K562 (cell line): Measurements from ENCODE around the gene VWA7. TPM values are rescaled to one million over a fixed set of nuclear protein-coding genes. Genes with fewer than 3 reads are reported as not detected.

Source experiments
- CHD2 ChIP-seq: IDR thresholded peaks from 2 replicates; pipeline ENCODE4 v1.6.1; 2011; ENCODE audit warnings: low read depth, low read length
- KLF10 ChIP-seq: fragments of 250-450 bp; sonication (Bioruptor Pico); IDR thresholded peaks from 2 replicates; pipeline ENCODE4 v1.6.1; 2021; ENCODE audit warnings: matching md5 sums
- NBN ChIP-seq: fragments of 450-650 bp; IDR thresholded peaks from 2 replicates; pipeline ENCODE4 v1.6.1; 2016; ENCODE audit warnings: low read depth, mild to moderate bottlenecking
- NFIC ChIP-seq: fragments of 450-650 bp; IDR thresholded peaks from 2 replicates; pipeline ENCODE4 v1.6.1; 2017; ENCODE audit warnings: mild to moderate bottlenecking, inconsistent platforms
- PHB ChIP-seq: fragments of 250-450 bp; sonication (Bioruptor Pico); IDR thresholded peaks from 2 replicates; pipeline ENCODE4 v1.5.0; 2021
- SMARCB1 ChIP-seq: IDR thresholded peaks from 2 replicates; pipeline ENCODE4 v1.6.1; 2011; ENCODE audit warnings: improper control_type of control experiment, low read depth; ENCODE audit not compliant: insufficient read length
- ZNF274 ChIP-seq: IDR thresholded peaks from 2 replicates; pipeline ENCODE4 v1.6.1; 2011; ENCODE audit warnings: low read depth, mild to moderate bottlenecking, low read length, moderate library complexity, borderline replicate concordance
- polyA plus RNA-seq, 8 experiments: library from polyadenylated mRNA; depleted of rRNA in 4 of 8; stranded (reverse) in 5 of 8; unstranded in 3 of 8; fragments of >200 nt; fragmentation: Nextera tagmentation in 2 of 8; fragmentation: Illumina TruSeq in 1 of 8; extraction: Ambion mirVana in 2 of 8; extraction: Trizol in 1 of 8; gene quantifications; 2 replicates each; pipeline versions ENCODE4 v1.2.1 to v1.2.3, GENCODE V29; 2011 to 2014; ENCODE audit warnings: inconsistent platforms in 1 of 8, missing spikeins in 1 of 8
- total RNA-seq, 7 experiments: library from RNA; depleted of rRNA in 6 of 7; stranded (reverse); fragments of >200 nt in 6 of 7; fragmentation: Illumina TruSeq in 2 of 7; extraction: Trizol in 2 of 7; gene quantifications; 2 replicates each; pipeline versions ENCODE4 v1.2.1 to v1.2.3, GENCODE V29; 2011 to 2021; ENCODE audit warnings: low replicate concordance in 1 of 7
- TF ChIP-seq, protein P1 (sequence below), 2 experiments: fragments of 150-350 bp in 1 of 2; IDR thresholded peaks; 2 replicates each; pipeline ENCODE4 v1.6.1; 2012 to 2016; ENCODE audit warnings: low read depth in 2 of 2, low read length in 2 of 2, mild to moderate bottlenecking in 1 of 2, moderate library complexity in 1 of 2
- TF ChIP-seq, protein P2 (sequence below): fragments of 250-450 bp; sonication (Bioruptor Pico); IDR thresholded peaks from 2 replicates; pipeline ENCODE4 v1.8.0; 2022; ENCODE audit warnings: moderate library complexity, mild to moderate bottlenecking, inconsistent platforms
- TF ChIP-seq, protein P3 (sequence below): fragments of 450-650 bp; IDR thresholded peaks from 2 replicates; pipeline ENCODE4 v1.6.1; 2017; ENCODE audit warnings: antibody characterized with exemption, mild to moderate bottlenecking
- TF ChIP-seq, protein P4 (sequence below): fragments of 150-350 bp; IDR thresholded peaks from 2 replicates; pipeline ENCODE4 v1.6.1; 2014; ENCODE audit warnings: low read depth, mild to moderate bottlenecking, low read length, borderline replicate concordance
- TF ChIP-seq, protein P5 (sequence below): fragments of 200-400 bp; formaldehyde crosslinking; IDR thresholded peaks from 2 replicates; pipeline ENCODE4 v1.6.1; 2017; ENCODE audit warnings: mild to moderate bottlenecking, low read depth, low read length, moderate library complexity

VWA7 gene
- total and polyA plus RNA-seq, 9 of the 15 experiments (the other 6 are each of a cell fraction or from before 2014, with no cell fraction given) = 0.18 to 2.9 (median 0.95) TPM

DNA sequence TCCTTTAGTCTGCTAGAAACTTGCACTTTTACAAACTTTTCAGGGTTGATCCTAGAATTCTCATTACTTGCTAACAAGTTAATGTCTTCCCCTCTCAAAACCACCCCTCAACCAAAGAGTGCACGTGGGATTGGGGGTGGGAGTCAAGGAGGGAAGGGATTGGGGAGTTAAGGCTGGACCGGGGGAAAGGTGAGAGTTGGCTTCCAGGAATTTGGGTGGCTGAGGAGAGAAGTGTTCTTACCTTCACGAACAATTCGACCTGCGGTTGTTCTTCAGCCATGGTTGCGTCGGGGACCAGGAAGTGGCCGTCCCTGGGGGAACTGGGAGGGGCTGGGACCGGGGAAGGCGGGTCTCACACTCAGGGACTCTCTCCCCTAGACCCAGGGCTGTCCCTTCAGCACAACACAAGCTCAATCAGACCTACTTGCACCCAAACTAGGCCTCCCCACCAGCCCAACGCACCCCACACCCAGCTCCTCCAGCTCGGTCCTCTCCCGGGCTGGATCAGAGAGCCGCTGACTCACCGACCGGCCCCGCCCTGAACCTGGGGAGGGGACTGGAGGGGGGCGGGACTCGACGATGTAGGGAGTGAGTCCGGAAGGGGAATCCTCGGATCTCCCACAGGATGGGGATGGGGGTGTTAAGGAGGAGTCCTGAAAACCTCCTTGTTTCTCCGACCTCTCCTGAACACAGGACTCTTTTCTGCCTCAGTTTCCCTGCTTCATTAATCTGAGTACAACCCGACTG lies 40.9 kb downstream of the VWA7 start, which contains the start of gene CLIC1 (continued):
- TF ChIP-seq, protein P1, sequence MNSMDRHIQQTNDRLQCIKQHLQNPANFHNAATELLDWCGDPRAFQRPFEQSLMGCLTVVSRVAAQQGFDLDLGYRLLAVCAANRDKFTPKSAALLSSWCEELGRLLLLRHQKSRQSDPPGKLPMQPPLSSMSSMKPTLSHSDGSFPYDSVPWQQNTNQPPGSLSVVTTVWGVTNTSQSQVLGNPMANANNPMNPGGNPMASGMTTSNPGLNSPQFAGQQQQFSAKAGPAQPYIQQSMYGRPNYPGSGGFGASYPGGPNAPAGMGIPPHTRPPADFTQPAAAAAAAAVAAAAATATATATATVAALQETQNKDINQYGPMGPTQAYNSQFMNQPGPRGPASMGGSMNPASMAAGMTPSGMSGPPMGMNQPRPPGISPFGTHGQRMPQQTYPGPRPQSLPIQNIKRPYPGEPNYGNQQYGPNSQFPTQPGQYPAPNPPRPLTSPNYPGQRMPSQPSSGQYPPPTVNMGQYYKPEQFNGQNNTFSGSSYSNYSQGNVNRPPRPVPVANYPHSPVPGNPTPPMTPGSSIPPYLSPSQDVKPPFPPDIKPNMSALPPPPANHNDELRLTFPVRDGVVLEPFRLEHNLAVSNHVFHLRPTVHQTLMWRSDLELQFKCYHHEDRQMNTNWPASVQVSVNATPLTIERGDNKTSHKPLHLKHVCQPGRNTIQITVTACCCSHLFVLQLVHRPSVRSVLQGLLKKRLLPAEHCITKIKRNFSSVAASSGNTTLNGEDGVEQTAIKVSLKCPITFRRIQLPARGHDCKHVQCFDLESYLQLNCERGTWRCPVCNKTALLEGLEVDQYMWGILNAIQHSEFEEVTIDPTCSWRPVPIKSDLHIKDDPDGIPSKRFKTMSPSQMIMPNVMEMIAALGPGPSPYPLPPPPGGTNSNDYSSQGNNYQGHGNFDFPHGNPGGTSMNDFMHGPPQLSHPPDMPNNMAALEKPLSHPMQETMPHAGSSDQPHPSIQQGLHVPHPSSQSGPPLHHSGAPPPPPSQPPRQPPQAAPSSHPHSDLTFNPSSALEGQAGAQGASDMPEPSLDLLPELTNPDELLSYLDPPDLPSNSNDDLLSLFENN (IDR thresholded peaks at IDR 0.05; ENCODE audit: low read depth in 2 of 2, low read length in 2 of 2) = peak in 1 of 2 experiments; percentile 80; a peak in 2 of 4 replicates
- TF ChIP-seq SMARCB1 = no peak
- TF ChIP-seq, protein P2, sequence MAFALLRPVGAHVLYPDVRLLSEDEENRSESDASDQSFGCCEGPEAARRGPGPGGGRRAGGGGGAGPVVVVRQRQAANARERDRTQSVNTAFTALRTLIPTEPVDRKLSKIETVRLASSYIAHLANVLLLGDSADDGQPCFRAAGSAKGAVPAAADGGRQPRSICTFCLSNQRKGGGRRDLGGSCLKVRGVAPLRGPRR (CRISPR knock-in tag) = no peak
- 0 out of 2 replicates have a peak, but pooled peaks have one; percentile 25 for TF ChIP-seq CHD2
- TF ChIP-seq PHB (CRISPR knock-in tag) = peak; percentile 95; the same call in 1 of the 2 replicates
- TF ChIP-seq, protein P3, sequence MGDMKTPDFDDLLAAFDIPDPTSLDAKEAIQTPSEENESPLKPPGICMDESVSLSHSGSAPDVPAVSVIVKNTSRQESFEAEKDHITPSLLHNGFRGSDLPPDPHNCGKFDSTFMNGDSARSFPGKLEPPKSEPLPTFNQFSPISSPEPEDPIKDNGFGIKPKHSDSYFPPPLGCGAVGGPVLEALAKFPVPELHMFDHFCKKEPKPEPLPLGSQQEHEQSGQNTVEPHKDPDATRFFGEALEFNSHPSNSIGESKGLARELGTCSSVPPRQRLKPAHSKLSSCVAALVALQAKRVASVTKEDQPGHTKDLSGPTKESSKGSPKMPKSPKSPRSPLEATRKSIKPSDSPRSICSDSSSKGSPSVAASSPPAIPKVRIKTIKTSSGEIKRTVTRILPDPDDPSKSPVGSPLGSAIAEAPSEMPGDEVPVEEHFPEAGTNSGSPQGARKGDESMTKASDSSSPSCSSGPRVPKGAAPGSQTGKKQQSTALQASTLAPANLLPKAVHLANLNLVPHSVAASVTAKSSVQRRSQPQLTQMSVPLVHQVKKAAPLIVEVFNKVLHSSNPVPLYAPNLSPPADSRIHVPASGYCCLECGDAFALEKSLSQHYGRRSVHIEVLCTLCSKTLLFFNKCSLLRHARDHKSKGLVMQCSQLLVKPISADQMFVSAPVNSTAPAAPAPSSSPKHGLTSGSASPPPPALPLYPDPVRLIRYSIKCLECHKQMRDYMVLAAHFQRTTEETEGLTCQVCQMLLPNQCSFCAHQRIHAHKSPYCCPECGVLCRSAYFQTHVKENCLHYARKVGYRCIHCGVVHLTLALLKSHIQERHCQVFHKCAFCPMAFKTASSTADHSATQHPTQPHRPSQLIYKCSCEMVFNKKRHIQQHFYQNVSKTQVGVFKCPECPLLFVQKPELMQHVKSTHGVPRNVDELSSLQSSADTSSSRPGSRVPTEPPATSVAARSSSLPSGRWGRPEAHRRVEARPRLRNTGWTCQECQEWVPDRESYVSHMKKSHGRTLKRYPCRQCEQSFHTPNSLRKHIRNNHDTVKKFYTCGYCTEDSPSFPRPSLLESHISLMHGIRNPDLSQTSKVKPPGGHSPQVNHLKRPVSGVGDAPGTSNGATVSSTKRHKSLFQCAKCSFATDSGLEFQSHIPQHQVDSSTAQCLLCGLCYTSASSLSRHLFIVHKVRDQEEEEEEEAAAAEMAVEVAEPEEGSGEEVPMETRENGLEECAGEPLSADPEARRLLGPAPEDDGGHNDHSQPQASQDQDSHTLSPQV = no peak
- TF ChIP-seq, protein P4, sequence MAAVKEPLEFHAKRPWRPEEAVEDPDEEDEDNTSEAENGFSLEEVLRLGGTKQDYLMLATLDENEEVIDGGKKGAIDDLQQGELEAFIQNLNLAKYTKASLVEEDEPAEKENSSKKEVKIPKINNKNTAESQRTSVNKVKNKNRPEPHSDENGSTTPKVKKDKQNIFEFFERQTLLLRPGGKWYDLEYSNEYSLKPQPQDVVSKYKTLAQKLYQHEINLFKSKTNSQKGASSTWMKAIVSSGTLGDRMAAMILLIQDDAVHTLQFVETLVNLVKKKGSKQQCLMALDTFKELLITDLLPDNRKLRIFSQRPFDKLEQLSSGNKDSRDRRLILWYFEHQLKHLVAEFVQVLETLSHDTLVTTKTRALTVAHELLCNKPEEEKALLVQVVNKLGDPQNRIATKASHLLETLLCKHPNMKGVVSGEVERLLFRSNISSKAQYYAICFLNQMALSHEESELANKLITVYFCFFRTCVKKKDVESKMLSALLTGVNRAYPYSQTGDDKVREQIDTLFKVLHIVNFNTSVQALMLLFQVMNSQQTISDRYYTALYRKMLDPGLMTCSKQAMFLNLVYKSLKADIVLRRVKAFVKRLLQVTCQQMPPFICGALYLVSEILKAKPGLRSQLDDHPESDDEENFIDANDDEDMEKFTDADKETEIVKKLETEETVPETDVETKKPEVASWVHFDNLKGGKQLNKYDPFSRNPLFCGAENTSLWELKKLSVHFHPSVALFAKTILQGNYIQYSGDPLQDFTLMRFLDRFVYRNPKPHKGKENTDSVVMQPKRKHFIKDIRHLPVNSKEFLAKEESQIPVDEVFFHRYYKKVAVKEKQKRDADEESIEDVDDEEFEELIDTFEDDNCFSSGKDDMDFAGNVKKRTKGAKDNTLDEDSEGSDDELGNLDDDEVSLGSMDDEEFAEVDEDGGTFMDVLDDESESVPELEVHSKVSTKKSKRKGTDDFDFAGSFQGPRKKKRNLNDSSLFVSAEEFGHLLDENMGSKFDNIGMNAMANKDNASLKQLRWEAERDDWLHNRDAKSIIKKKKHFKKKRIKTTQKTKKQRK = no peak
- no peak for TF ChIP-seq NBN
- 0 out of 2 replicates have a peak, but pooled peaks have one; percentile 62 for TF ChIP-seq KLF10
- TF ChIP-seq, protein P5, sequence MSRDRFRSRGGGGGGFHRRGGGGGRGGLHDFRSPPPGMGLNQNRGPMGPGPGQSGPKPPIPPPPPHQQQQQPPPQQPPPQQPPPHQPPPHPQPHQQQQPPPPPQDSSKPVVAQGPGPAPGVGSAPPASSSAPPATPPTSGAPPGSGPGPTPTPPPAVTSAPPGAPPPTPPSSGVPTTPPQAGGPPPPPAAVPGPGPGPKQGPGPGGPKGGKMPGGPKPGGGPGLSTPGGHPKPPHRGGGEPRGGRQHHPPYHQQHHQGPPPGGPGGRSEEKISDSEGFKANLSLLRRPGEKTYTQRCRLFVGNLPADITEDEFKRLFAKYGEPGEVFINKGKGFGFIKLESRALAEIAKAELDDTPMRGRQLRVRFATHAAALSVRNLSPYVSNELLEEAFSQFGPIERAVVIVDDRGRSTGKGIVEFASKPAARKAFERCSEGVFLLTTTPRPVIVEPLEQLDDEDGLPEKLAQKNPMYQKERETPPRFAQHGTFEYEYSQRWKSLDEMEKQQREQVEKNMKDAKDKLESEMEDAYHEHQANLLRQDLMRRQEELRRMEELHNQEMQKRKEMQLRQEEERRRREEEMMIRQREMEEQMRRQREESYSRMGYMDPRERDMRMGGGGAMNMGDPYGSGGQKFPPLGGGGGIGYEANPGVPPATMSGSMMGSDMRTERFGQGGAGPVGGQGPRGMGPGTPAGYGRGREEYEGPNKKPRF = no peak
- TF ChIP-seq NFIC = no peak
- no peak for TF ChIP-seq ZNF274
